Measurements from ENCODE around the gene PHLDA1. TPM values are rescaled to one million over a fixed set of nuclear protein-coding genes. Genes with fewer than 3 reads are reported as not detected.
A peak's percentile ranks its signal among the peaks of the same experiment; 100 is the strongest.

PHLDA1 gene
- total RNA-seq (2011; cell fraction: chromatin; rRNA removed; ENCODE audit: low replicate concordance): 3.4 TPM in 2 replicates
- 2.1 and 4.5 TPM in 2 replicates for total RNA-seq (2011; cell fraction: nucleolus; rRNA removed)
- total RNA-seq (2011; cell fraction: nucleoplasm; rRNA removed): 3.4 and 6.9 TPM in 2 replicates
- 0.54 and 0.73 TPM in 2 replicates for total RNA-seq (2014; rRNA removed)
- 0.51 and 0.80 TPM in 2 replicates for total RNA-seq (2014; rRNA removed; fragmentation: Illumina TruSeq; extraction: Trizol)
- 0.33 and 0.38 TPM in 2 replicates for total RNA-seq (2015; rRNA removed; fragmentation: Illumina TruSeq; extraction: Trizol)
- total RNA-seq (2021): 0.81 and 1.6 TPM in 2 replicates
- polyA plus RNA-seq (2011; rRNA removed): 2.3 and 2.9 TPM in 2 replicates
- 1.9 and 4.4 TPM in 2 replicates for polyA plus RNA-seq (2011; cell fraction: cytosol; rRNA removed)
- polyA plus RNA-seq (2011; cell fraction: nucleus; rRNA removed): 2.0 and 3.7 TPM in 2 replicates
- polyA plus RNA-seq (2012): 1.1 and 1.7 TPM in 2 replicates
- 0.40 and 0.57 TPM in 2 replicates for polyA plus RNA-seq (2014; fragmentation: Illumina TruSeq; extraction: Trizol)
- under 1 TPM; 0.15 to 0.56 TPM for polyA plus RNA-seq (2014; fragmentation: Nextera tagmentation; extraction: Ambion mirVana)
- 0.61 and 0.82 TPM in 2 replicates for polyA plus RNA-seq (2014; rRNA removed)
- polyA minus RNA-seq (2011; rRNA and poly(A)+ RNA removed): 3.0 and 3.2 TPM in 2 replicates
- 2.9 and 4.0 TPM in 2 replicates for polyA minus RNA-seq (2011; cell fraction: cytosol; rRNA and poly(A)+ RNA removed)
- polyA minus RNA-seq (2011; cell fraction: nucleus; rRNA and poly(A)+ RNA removed): 4.7 and 6.1 TPM in 2 replicates
- percentile 50 among the genes with signal in this experiment for Bru-seq, nascent RNA
- BruChase-seq, experiment 1, labeled RNA remaining after a 2-hour chase: percentile 60 among the genes with signal in this experiment
- percentile 66 among the genes with signal in this experiment for BruChase-seq, experiment 2, labeled RNA remaining after a 6-hour chase
- long read RNA-seq, experiment 1, full-length matches to known transcripts: 4 of 7 reads
- long read RNA-seq, experiment 1, partial matches to known transcripts: 0 of 7 reads
- long read RNA-seq, experiment 1, other reads (novel, unspliced or antisense): 3 of 7 reads
- long read RNA-seq, experiment 2, full-length matches to known transcripts: 3 of 5 reads
- long read RNA-seq, experiment 2, partial matches to known transcripts: 0 of 5 reads
- long read RNA-seq, experiment 2, other reads (novel, unspliced or antisense): 2 of 5 reads
- long read RNA-seq, experiment 3, full-length matches to known transcripts: 3 of 3 reads
- long read RNA-seq, experiment 3, partial matches to known transcripts: 0 of 3 reads
- long read RNA-seq, experiment 3, other reads (novel, unspliced or antisense): 0 of 3 reads

DNA sequence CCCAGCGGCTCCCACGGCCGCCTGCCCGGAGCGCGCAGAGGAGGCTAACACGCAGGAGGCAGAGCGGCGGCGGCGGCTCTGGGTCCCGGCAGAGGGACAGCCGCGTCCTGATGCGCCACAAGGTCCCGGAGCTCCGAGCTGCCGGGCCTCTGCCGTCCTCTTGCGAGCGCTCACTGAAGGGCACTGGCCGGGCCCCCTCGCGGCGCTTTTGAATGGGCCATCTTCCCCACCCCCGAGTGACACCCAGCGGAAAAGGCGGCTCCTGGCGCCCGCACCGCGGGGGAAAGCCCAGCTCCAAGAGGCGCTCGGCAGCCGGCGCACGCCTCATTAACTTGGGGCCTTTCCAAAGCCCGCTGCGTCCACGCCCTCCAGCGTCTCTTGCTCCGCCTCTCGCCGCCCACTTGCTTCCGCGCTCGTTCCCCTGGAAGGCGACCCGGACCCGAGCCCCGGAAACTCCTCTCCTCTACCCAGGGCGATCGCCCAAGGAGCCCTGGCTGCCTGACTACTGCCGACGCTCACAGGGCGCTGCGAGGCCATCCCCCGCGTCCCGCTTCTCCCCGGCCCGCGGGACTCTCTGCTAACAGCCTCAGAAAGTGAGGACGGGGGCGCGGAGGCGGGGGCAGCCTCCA is at the start of gene PHLDA1:
PHLDA1 (minus strand) TSS at position 363 of the 629 bp plus-strand sequence.
- H2AFZ ChIP-seq (ENCODE audit: low read depth, low read length): peak within 1 kb of the TSS; percentile 90
- TF ChIP-seq SMAD1 (IDR thresholded peaks at IDR 0.05; ENCODE audit: low read depth, low read length, partially characterized antibody) (no peak), ZBTB43 (CRISPR knock-in tag; IDR thresholded peaks at IDR 0.05) (no peak), GABPA (tag; conservative IDR thresholded peaks at IDR 0.05; ENCODE audit: low read depth) (peak; percentile 50; the same call in 1 of the 2 replicates), ZNF668 (CRISPR knock-in tag; IDR thresholded peaks at IDR 0.05) (no peak), MTA1 (IDR thresholded peaks at IDR 0.05; ENCODE audit: borderline replicate concordance) (no peak), ZNF175 (CRISPR knock-in tag; IDR thresholded peaks at IDR 0.05; ENCODE audit: low read depth) (no peak; the same call in 1 of the 2 replicates), SMARCB1 (IDR thresholded peaks at IDR 0.05; ENCODE audit: insufficient read length, low read depth) (no peak), ZNF197 (CRISPR knock-in tag; IDR thresholded peaks at IDR 0.05; ENCODE audit: low read depth) (no peak)
- TF ChIP-seq, protein P1, sequence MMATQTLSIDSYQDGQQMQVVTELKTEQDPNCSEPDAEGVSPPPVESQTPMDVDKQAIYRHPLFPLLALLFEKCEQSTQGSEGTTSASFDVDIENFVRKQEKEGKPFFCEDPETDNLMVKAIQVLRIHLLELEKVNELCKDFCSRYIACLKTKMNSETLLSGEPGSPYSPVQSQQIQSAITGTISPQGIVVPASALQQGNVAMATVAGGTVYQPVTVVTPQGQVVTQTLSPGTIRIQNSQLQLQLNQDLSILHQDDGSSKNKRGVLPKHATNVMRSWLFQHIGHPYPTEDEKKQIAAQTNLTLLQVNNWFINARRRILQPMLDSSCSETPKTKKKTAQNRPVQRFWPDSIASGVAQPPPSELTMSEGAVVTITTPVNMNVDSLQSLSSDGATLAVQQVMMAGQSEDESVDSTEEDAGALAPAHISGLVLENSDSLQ (IDR thresholded peaks at IDR 0.05): peak; percentile 39; the same call in 1 of the 2 replicates

More for the DNA sequence above, at the start of gene PHLDA1:
- ATAC-seq (peak; percentile 91), FAIRE-seq (peak; percentile 80), DNase-seq (ENCODE audit: extremely low read depth in 1 of 4, low spot score in 3 of 4) (peak; percentile 84 to 93 (median 87))
- Histone ChIP-seq H3K79me2 (ENCODE audit: control insufficient read depth, insufficient read depth, low read length) (no peaks in the 10 kb centered on the region), H3K9me3 (replicated peaks; ENCODE audit: control insufficient read depth, insufficient read depth, low read depth, low read length) (no peaks in the 10 kb centered on the region), H3K4me2 (ENCODE audit: insufficient read depth, low read length) (peak within 1 kb of the TSS; percentile 86), H3K9me1 (ENCODE audit: control insufficient read depth, insufficient read depth, low read length) (no peaks in the 10 kb centered on the region), H4K20me1 (replicated peaks; ENCODE audit: control insufficient read depth, insufficient read depth, low read length) (no peaks in the 10 kb centered on the region), H3K4me1 (replicated peaks in 1 of 2; ENCODE audit: control insufficient read depth in 2 of 2, insufficient read depth in 2 of 2, low read length in 2 of 2) (peaks cover 29 to 37% of the 10 kb centered on the region in 2 experiments; a peak in 4 of 5 replicates), H3K36me3 (ENCODE audit: control insufficient read depth, insufficient read depth, low read length) (no peaks in the 10 kb centered on the region), H3K4me3 (peak within 1 kb of the TSS; percentile 54), H3K27ac (ENCODE audit: extremely low read depth, low read depth, low read length) (peak within 1 kb of the TSS; percentile 76), H3K9ac (ENCODE audit: insufficient read depth in 1 of 2, low read depth in 2 of 2, low read length in 2 of 2) (peak within 1 kb of the TSS; percentile 82 to 93), H3K27me3 (ENCODE audit: control insufficient read depth in 2 of 2, insufficient read depth in 2 of 2, low read length in 2 of 2) (peaks cover 0 to 8% of the 10 kb centered on the region in 2 experiments; a peak in 1 of 5 replicates)
- intact Hi-C loops (cut with micrococcal nuclease) (loop anchor here (1.0 to 10.0 kb wide), 11 partner anchors 79 to 544 kb away; no protein-coding TSS in a partner anchor), in situ Hi-C loops (cut with MboI) (loop anchor here (5.0 to 25.0 kb wide), 2 partner anchors 519 to 694 kb away; partner anchors contain the start of genes CAPS2, GLIPR1L1 and KRR1)
- ChIA-PET POLR2A (interaction anchor here (0.6 to 1.6 kb wide), 11 partner anchors 9 to 534 kb away, joined by 3 to 7 read pairs (median 3); no protein-coding TSS in a partner anchor), CTCF (ENCODE audit: low intra/inter-chr PET ratio) (interaction anchor here (0.6 to 1.7 kb wide), 2 partner anchors 484 to 505 kb away, joined by 3 to 6 read pairs; no protein-coding TSS in a partner anchor)
- no TSS peak for BruUV-seq (replicated peaks)
- WGBS (ENCODE audit: insufficient coverage, low coverage, missing lambda C conversion rate): under 1% methylated on average over 29 of the region's 67 CpGs

Data from K562 (cell line).